GM21576 (cell line): ENCODE measurements around the gene SVEP1.
"Not testable (repeated sequence)": the region's sequence is repeated elsewhere in the genome, so short reads cannot be mapped to it uniquely, and the experiment has no call there.

Experiments used
- ATAC-seq: cut with Tn5 transposase; IDR thresholded peaks from one replicate; pipeline ENCODE4 v1.9.1; 2021; ENCODE audit warnings: mild to moderate bottlenecking, moderate library complexity; ENCODE audit not compliant: unreplicated experiment

Gene SVEP1

GRCh38 chr9:110383491-110383890 lies 196.1 kb downstream of the SVEP1 start:
- no peak for ATAC-seq

- ATAC-seq, result no peak
Measured at GRCh38 chr9:110382731-110383130, 196.8 kb downstream of the SVEP1 start.

- ATAC-seq, result no peak
Measured at GRCh38 chr9:110371411-110372007, 208.0 kb downstream of the SVEP1 start.

GRCh38 chr9:110370315-110370714 lies 209.2 kb downstream of the SVEP1 start:
- no peak for ATAC-seq

GRCh38 chr9:110364451-110364850 lies 215.1 kb downstream of the SVEP1 start:
- no peak for ATAC-seq

GRCh38 chr9:110358992-110359391 lies 220.5 kb downstream of the SVEP1 start:
- not testable (repeated sequence) for ATAC-seq

GRCh38 chr9:110357505-110357904 lies 222.0 kb downstream of the SVEP1 start:
- no peak for ATAC-seq

GRCh38 chr9:110356639-110357395 lies 222.7 kb downstream of the SVEP1 start:
- no peak for ATAC-seq

GRCh38 chr9:110355911-110356310 lies 223.6 kb downstream of the SVEP1 start:
- no peak for ATAC-seq

GRCh38 chr9:110351009-110351467 lies 228.5 kb downstream of the SVEP1 start:
- no peak for ATAC-seq

GRCh38 chr9:110346325-110346724 lies 233.2 kb downstream of the SVEP1 start:
- no peak for ATAC-seq

- ATAC-seq, result no peak
Measured at GRCh38 chr9:110344821-110345220, 234.7 kb downstream of the SVEP1 start.

- ATAC-seq, result no peak
Measured at GRCh38 chr9:110343551-110343950, 236.0 kb downstream of the SVEP1 start.

GRCh38 chr9:110340306-110340705 lies 239.2 kb downstream of the SVEP1 start:
- ATAC-seq, result no peak

- ATAC-seq, result no peak
Measured at GRCh38 chr9:110338143-110338542, 241.4 kb downstream of the SVEP1 start.

GRCh38 chr9:110337727-110338126 lies 241.8 kb downstream of the SVEP1 start, which contains the start of gene TXNDC8:
TXNDC8 (minus strand) TSS chr9:110337863.
- ATAC-seq, result no peak

- no peak for ATAC-seq
Measured at GRCh38 chr9:110336363-110336762, 243.2 kb downstream of the SVEP1 start.

- no peak for ATAC-seq
Measured at GRCh38 chr9:110334871-110335270, 244.7 kb downstream of the SVEP1 start.

- ATAC-seq, result peak; percentile 84
Measured at GRCh38 chr9:110334183-110334582, 245.4 kb downstream of the SVEP1 start.

GRCh38 chr9:110332766-110333165 lies 246.8 kb downstream of the SVEP1 start:
- no peak for ATAC-seq

- ATAC-seq, result no peak
Measured at GRCh38 chr9:110330484-110331105, 248.9 kb downstream of the SVEP1 start.
